GM20000 (cell line): Measurements from ENCODE around the gene SLC30A4.
"Not testable (repeated sequence)": the region's sequence is repeated elsewhere in the genome, so short reads cannot be mapped to it uniquely, and the experiment has no call there.

Experiments used
- DNase-seq: peaks from one replicate; pipeline ENCODE4 v3.0.0; 2012; ENCODE audit warnings: low spot score
- CTCF ChIP-seq: IDR thresholded peaks from 2 replicates; pipeline ENCODE4 v1.5.1; 2012; ENCODE audit warnings: mild to moderate bottlenecking, control low read depth; ENCODE audit errors: extremely low read depth, missing control alignments

The SLC30A4 gene

GRCh38 chr15:45534821-45535220 is 12.3 kb upstream of the SLC30A4 start:
- no peak for TF ChIP-seq CTCF
- DNase-seq, result no peak

- DNase-seq, result not testable (repeated sequence)
Measured at GRCh38 chr15:45532892-45533291, 10.3 kb upstream of the SLC30A4 start.

GRCh38 chr15:45529613-45530012 is 7.1 kb upstream of the SLC30A4 start:
- no peak for DNase-seq
- TF ChIP-seq CTCF, result no peak

GRCh38 chr15:45527086-45527485 is 4.5 kb upstream of the SLC30A4 start:
- no peak for TF ChIP-seq CTCF
- DNase-seq, result no peak

GRCh38 chr15:45523166-45523460 is 558 bp upstream of the SLC30A4 start:
- TF ChIP-seq CTCF, result no peak
- DNase-seq, result no peak

- DNase-seq, result peak; percentile 57
- no peak for TF ChIP-seq CTCF
Measured at GRCh38 chr15:45521596-45522327, 793 bp downstream of the SLC30A4 start.

GRCh38 chr15:45510758-45511280 is 11.7 kb downstream of the SLC30A4 start:
- TF ChIP-seq CTCF, result no peak
- DNase-seq, result no peak

- not testable (repeated sequence) for DNase-seq
Measured at GRCh38 chr15:45507143-45507542, 15.4 kb downstream of the SLC30A4 start.
